ENCODE measurements around the gene RHCG.
A peak's percentile ranks its signal among the peaks of the same experiment; 100 is the strongest.

Gene RHCG

DNA sequence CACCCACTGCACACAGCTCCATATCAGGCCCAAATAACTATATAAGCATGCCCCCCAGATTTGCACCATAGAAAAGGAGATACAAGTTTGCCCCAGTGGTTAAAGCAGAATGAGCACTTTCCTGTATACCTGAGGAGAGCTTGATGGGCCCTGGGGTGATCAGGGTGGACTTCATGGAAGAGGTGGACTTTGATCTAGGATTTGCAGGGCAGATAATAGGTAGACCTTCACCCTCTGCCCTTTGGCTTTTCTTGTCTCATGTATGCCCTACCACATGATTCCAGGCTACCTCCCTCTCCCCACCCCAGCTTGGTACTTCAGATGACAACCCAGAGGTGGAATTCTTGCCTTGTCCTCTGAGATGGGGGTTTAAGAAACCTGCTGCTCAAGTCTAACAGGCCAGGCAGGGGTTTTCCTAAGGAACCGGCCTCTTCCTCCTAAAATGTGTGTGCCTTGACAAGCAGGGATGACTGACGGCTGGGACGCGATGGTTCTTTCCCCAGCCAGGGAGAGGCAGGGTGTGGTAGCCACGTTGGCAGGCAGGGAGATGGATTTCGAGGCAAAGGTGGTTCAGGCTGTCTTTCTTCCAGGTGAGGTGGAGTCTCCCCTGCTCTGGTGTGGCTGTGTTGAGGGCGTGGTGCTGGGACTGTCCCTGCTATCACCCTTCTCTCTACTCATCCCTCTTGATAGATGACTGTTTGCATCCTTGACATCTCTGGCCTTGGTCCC, 6.6 kb upstream of the RHCG start:
- DNase-seq (ENCODE audit: low spot score): no peak
- WGBS, 2 donors (ENCODE audit: extremely low coverage in 2 of 2, insufficient read length in 2 of 2, insufficient replicate concordance in 1 of 2): no CpG with 5 or more reads among the region's 7 CpGs

DNA sequence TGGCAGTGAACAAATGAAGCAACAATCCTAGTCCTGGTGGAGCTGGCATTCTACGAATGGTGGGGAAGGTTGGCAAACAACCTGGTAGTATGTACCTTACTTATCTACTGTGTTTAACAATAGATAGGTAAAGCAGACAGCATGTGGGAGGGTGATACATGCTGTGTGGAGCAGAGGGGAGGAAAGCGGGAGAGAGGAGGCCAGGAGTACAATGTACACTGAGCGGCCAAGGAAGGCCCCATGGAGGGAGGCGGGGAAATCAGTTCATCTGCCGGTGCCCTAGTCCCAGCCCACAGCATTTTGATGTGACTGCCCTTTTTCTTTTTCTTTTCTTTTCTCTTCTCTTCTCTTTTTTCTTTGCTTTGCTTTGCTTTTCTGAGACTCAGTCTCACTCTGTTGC, 5.3 kb upstream of the RHCG start:
- Histone ChIP-seq H2AFZ (ENCODE audit: low read length) (no peak overlapping the region), H3K9ac (ENCODE audit: low read depth, low read length, poor library complexity) (no peak overlapping the region), H3K4me2 (ENCODE audit: insufficient read depth, low read length, poor library complexity, severe bottlenecking) (no peak overlapping the region), H4K91ac (ENCODE audit: low read depth, low read length, poor library complexity) (no peak overlapping the region), H2BK12ac (ENCODE audit: low read length) (no peak overlapping the region), H3K4me3 (ENCODE audit: low read length in 2 of 2) (no peak overlapping the region), H3K23ac (ENCODE audit: low read depth, low read length, poor library complexity) (no peak overlapping the region), H2AK5ac (ENCODE audit: low read depth, low read length) (no peak overlapping the region), H3K9me3 (replicated peaks in 1 of 2; ENCODE audit: control insufficient read depth in 2 of 2, insufficient read depth in 1 of 2, low read depth in 1 of 2, low read length in 2 of 2) (no peaks in the 10 kb centered on the region), H2BK15ac (ENCODE audit: low read length) (no peak overlapping the region), H3K36me3 (replicated peaks in 1 of 2; ENCODE audit: control insufficient read depth in 2 of 2, insufficient read depth in 2 of 2, low read length in 2 of 2) (no peaks in the 10 kb centered on the region), H3K27ac (replicated peaks; ENCODE audit: low read length) (no peak overlapping the region), H3K18ac (ENCODE audit: low read length) (no peak overlapping the region), H3K4me1 (ENCODE audit: control insufficient read depth in 2 of 2, insufficient read depth in 1 of 2, low read depth in 1 of 2, low read length in 2 of 2) (no peaks in the 10 kb centered on the region), H3K4ac (ENCODE audit: low read length) (no peak overlapping the region), H2BK120ac (ENCODE audit: low read depth, low read length) (no peak overlapping the region), H3K27me3 (ENCODE audit: control insufficient read depth in 3 of 3, insufficient read depth in 3 of 3, low read depth in 1 of 3, low read length in 3 of 3) (peaks cover 0 to 34% (median 5%) of the 10 kb centered on the region in 3 experiments), H2BK5ac (ENCODE audit: low read length) (no peak overlapping the region), H3K14ac (ENCODE audit: low read length) (no peak overlapping the region), H3K79me1 (ENCODE audit: low read depth, low read length) (no peaks in the 10 kb centered on the region), H4K8ac (ENCODE audit: low read depth, low read length) (no peak overlapping the region)
- no CpG with 5 or more reads among the region's 5 CpGs for WGBS, 2 donors (ENCODE audit: extremely low coverage in 2 of 2, insufficient read length in 2 of 2, insufficient replicate concordance in 1 of 2)
- no peak for DNase-seq (ENCODE audit: low spot score)

More for the DNA sequence above, 6.6 kb upstream of the RHCG start:
- no peak overlapping the region for H3K14ac ChIP-seq (ENCODE audit: low read length)
- peak overlapping the region; percentile 69 for H4K91ac ChIP-seq (ENCODE audit: low read depth, low read length, poor library complexity)
- H3K9ac ChIP-seq (ENCODE audit: low read depth, low read length, poor library complexity): peak overlapping the region; percentile 32
- peak overlapping the region in 1 of 2 donors; percentile 8 for H3K4me3 ChIP-seq (ENCODE audit: low read length in 2 of 2)
- H2AFZ ChIP-seq (ENCODE audit: low read length): no peak overlapping the region
- no peaks in the 10 kb centered on the region for H3K79me1 ChIP-seq (ENCODE audit: low read depth, low read length)
- peak overlapping the region; percentile 2 for H3K18ac ChIP-seq (ENCODE audit: low read length)
- H3K4me1 ChIP-seq (ENCODE audit: control insufficient read depth in 2 of 2, insufficient read depth in 1 of 2, low read depth in 1 of 2, low read length in 2 of 2): no peaks in the 10 kb centered on the region
- peak overlapping the region; percentile 32 for H2AK5ac ChIP-seq (ENCODE audit: low read depth, low read length)
- H2BK120ac ChIP-seq (ENCODE audit: low read depth, low read length): no peak overlapping the region
- H3K4me2 ChIP-seq (ENCODE audit: insufficient read depth, low read length, poor library complexity, severe bottlenecking): no peak overlapping the region
- no peak overlapping the region for H4K8ac ChIP-seq (ENCODE audit: low read depth, low read length)
- H3K9me3 ChIP-seq (replicated peaks in 1 of 2; ENCODE audit: control insufficient read depth in 2 of 2, insufficient read depth in 1 of 2, low read depth in 1 of 2, low read length in 2 of 2): no peaks in the 10 kb centered on the region
- no peak overlapping the region for H2BK5ac ChIP-seq (ENCODE audit: low read length)
- no peak overlapping the region for H3K4ac ChIP-seq (ENCODE audit: low read length)
- H2BK15ac ChIP-seq (ENCODE audit: low read length): no peak overlapping the region
- H3K23ac ChIP-seq (ENCODE audit: low read depth, low read length, poor library complexity): no peak overlapping the region
- peaks cover 0 to 22% (median 2%) of the 10 kb centered on the region in 3 experiments for H3K27me3 ChIP-seq (ENCODE audit: control insufficient read depth in 3 of 3, insufficient read depth in 3 of 3, low read depth in 1 of 3, low read length in 3 of 3)
- H3K36me3 ChIP-seq (replicated peaks in 1 of 2; ENCODE audit: control insufficient read depth in 2 of 2, insufficient read depth in 2 of 2, low read length in 2 of 2): no peaks in the 10 kb centered on the region
- H3K27ac ChIP-seq (replicated peaks; ENCODE audit: low read length): no peak overlapping the region
- H2BK12ac ChIP-seq (ENCODE audit: low read length): no peak overlapping the region

DNA sequence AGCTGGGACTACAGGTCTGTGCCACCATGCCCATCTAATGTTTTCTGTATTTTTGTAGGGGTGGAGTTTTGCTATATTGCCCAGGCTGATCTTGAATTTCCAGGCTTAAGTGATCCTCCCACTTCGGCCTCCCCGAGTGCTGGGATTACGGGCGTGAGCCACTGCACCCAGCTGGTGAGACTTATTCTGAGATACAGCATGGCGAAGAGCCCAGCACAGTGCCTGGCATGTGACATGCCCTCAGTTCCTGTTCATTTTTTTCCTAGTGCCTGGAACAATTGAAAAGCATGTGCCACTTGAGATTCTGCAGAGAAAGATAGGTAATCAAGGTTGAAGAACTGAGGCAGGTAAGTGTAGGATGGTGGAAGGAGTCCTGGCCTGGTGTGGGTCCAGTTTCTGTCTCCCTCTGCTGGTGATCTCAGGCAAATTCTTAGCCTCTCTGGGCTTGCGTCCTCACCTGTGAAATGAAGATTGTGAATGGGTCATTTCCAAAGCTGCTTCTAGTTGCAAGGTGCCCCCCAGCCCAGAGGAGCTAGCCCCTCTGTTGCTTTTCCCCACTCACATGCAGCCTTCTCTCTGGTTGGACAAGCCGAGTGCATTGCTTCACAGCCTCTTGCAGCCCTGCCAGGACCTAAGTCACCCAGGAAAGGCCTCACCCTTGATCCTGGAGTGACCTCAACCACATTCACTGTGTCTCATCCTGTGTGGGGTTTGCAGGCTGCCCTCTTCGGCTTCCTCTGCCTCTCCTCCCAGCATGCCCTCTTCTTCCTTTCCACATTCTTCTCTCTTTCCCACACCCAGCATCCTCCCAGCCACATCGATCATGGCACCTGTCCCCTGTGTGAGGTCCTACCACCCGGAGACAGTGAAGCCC, 4.3 kb upstream of the RHCG start:
- Histone ChIP-seq H3K4ac (ENCODE audit: low read length) (no peak overlapping the region), H2BK12ac (ENCODE audit: low read length) (no peak overlapping the region), H3K36me3 (replicated peaks in 1 of 2; ENCODE audit: control insufficient read depth in 2 of 2, insufficient read depth in 2 of 2, low read length in 2 of 2) (no peaks in the 10 kb centered on the region), H3K79me1 (ENCODE audit: low read depth, low read length) (no peaks in the 10 kb centered on the region), H3K27ac (replicated peaks; ENCODE audit: low read length) (no peak overlapping the region), H3K9me3 (replicated peaks in 1 of 2; ENCODE audit: control insufficient read depth in 2 of 2, insufficient read depth in 1 of 2, low read depth in 1 of 2, low read length in 2 of 2) (peaks cover 0 to under 1% of the 10 kb centered on the region in 2 donors), H3K4me2 (ENCODE audit: insufficient read depth, low read length, poor library complexity, severe bottlenecking) (no peak overlapping the region), H3K4me1 (ENCODE audit: control insufficient read depth in 2 of 2, insufficient read depth in 1 of 2, low read depth in 1 of 2, low read length in 2 of 2) (no peaks in the 10 kb centered on the region), H3K18ac (ENCODE audit: low read length) (no peak overlapping the region), H2BK15ac (ENCODE audit: low read length) (no peak overlapping the region), H3K23ac (ENCODE audit: low read depth, low read length, poor library complexity) (no peak overlapping the region), H3K4me3 (ENCODE audit: low read length in 2 of 2) (no peak overlapping the region), H4K91ac (ENCODE audit: low read depth, low read length, poor library complexity) (no peak overlapping the region), H3K27me3 (ENCODE audit: control insufficient read depth in 3 of 3, insufficient read depth in 3 of 3, low read depth in 1 of 3, low read length in 3 of 3) (peaks cover 4 to 44% (median 16%) of the 10 kb centered on the region in 3 experiments), H4K8ac (ENCODE audit: low read depth, low read length) (no peak overlapping the region), H2BK5ac (ENCODE audit: low read length) (no peak overlapping the region), H3K14ac (ENCODE audit: low read length) (no peak overlapping the region), H2BK120ac (ENCODE audit: low read depth, low read length) (no peak overlapping the region), H3K9ac (ENCODE audit: low read depth, low read length, poor library complexity) (no peak overlapping the region), H2AFZ (ENCODE audit: low read length) (no peak overlapping the region), H2AK5ac (ENCODE audit: low read depth, low read length) (no peak overlapping the region)
- DNase-seq (ENCODE audit: low spot score): no peak
- no CpG with 5 or more reads among the region's 10 CpGs for WGBS, 2 donors (ENCODE audit: extremely low coverage in 2 of 2, insufficient read length in 2 of 2, insufficient replicate concordance in 1 of 2)

DNA sequence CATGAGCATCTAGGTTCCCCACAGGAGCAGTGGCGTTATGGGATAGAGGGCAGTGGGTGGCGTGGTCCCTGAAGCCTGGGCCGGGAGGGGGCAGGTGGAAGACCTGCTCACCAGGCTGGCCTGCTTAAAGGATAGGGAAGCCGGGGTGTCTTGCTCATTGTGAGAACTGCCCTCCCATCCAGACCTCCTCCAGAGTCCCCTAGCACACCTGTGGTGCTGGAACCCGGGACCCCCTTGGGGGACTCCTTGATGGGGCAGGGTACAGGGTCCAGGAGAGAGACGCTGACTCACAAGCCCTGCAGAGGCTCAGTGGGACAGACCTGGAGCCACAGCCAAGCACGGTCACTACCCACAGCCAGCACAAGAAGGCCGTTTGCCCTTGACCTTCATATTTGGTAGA, 2.8 kb upstream of the RHCG start:
- Histone ChIP-seq H3K9ac (ENCODE audit: low read depth, low read length, poor library complexity) (peak overlapping the region; percentile 3), H2BK15ac (ENCODE audit: low read length) (no peak overlapping the region), H4K8ac (ENCODE audit: low read depth, low read length) (no peak overlapping the region), H2AK5ac (ENCODE audit: low read depth, low read length) (peak overlapping the region; percentile 26), H3K18ac (ENCODE audit: low read length) (no peak overlapping the region), H3K23ac (ENCODE audit: low read depth, low read length, poor library complexity) (peak overlapping the region; percentile 37), H3K27me3 (ENCODE audit: control insufficient read depth in 3 of 3, insufficient read depth in 3 of 3, low read depth in 1 of 3, low read length in 3 of 3) (peaks cover 8 to 59% (median 27%) of the 10 kb centered on the region in 3 experiments), H2BK5ac (ENCODE audit: low read length) (no peak overlapping the region), H3K79me1 (ENCODE audit: low read depth, low read length) (no peaks in the 10 kb centered on the region), H4K91ac (ENCODE audit: low read depth, low read length, poor library complexity) (no peak overlapping the region), H3K4me1 (ENCODE audit: control insufficient read depth in 2 of 2, insufficient read depth in 1 of 2, low read depth in 1 of 2, low read length in 2 of 2) (no peaks in the 10 kb centered on the region), H2AFZ (ENCODE audit: low read length) (no peak overlapping the region), H3K14ac (ENCODE audit: low read length) (no peak overlapping the region), H3K9me3 (replicated peaks in 1 of 2; ENCODE audit: control insufficient read depth in 2 of 2, insufficient read depth in 1 of 2, low read depth in 1 of 2, low read length in 2 of 2) (peaks cover 0 to 2% of the 10 kb centered on the region in 2 donors), H3K4me3 (ENCODE audit: low read length in 2 of 2) (no peak overlapping the region), H2BK120ac (ENCODE audit: low read depth, low read length) (no peak overlapping the region), H3K27ac (replicated peaks; ENCODE audit: low read length) (no peak overlapping the region), H3K4ac (ENCODE audit: low read length) (no peak overlapping the region), H3K4me2 (ENCODE audit: insufficient read depth, low read length, poor library complexity, severe bottlenecking) (no peak overlapping the region), H3K36me3 (replicated peaks in 1 of 2; ENCODE audit: control insufficient read depth in 2 of 2, insufficient read depth in 2 of 2, low read length in 2 of 2) (no peaks in the 10 kb centered on the region), H2BK12ac (ENCODE audit: low read length) (no peak overlapping the region)
- no peak for DNase-seq (ENCODE audit: low spot score)
- no CpG with 5 or more reads among the region's 8 CpGs for WGBS, 2 donors (ENCODE audit: extremely low coverage in 2 of 2, insufficient read length in 2 of 2, insufficient replicate concordance in 1 of 2)
